ENCODE data around the gene ACBD4.

ACBD4 gene

GRCh38 chr17:45104029-45104428, 31.5 kb upstream of the ACBD4 start:
- no peak for DNase-seq (ENCODE audit: low read depth, low spot score)
- in situ Hi-C loops (cut with HindIII; ENCODE audit: low sequenced_read_pairs), result no loop called here
- TF ChIP-seq CTCF (IDR thresholded peaks at IDR 0.05; ENCODE audit: low read depth, low read length), result no peak

GRCh38 chr17:45104497-45104896, 31.0 kb upstream of the ACBD4 start:
- H3K4me3 ChIP-seq (ENCODE audit: low read depth, low read length), result no peak overlapping the region
- in situ Hi-C loops (cut with HindIII; ENCODE audit: low sequenced_read_pairs), result no loop called here
- TF ChIP-seq CTCF (IDR thresholded peaks at IDR 0.05; ENCODE audit: low read depth, low read length), result no peak
- no peak for DNase-seq (ENCODE audit: low read depth, low spot score)

More at GRCh38 chr17:45104029-45104428, 31.5 kb upstream of the ACBD4 start:
- H3K4me3 ChIP-seq (ENCODE audit: low read depth, low read length), result no peak overlapping the region

GRCh38 chr17:45104907-45105624, 30.4 kb upstream of the ACBD4 start:
- no peak for DNase-seq (ENCODE audit: low read depth, low spot score)
- in situ Hi-C loops (cut with HindIII; ENCODE audit: low sequenced_read_pairs), result no loop called here
- TF ChIP-seq CTCF (IDR thresholded peaks at IDR 0.05; ENCODE audit: low read depth, low read length), result no peak
- no peak overlapping the region for H3K4me3 ChIP-seq (ENCODE audit: low read depth, low read length)

- TF ChIP-seq CTCF (IDR thresholded peaks at IDR 0.05; ENCODE audit: low read depth, low read length), result no peak
- no peak overlapping the region for H3K4me3 ChIP-seq (ENCODE audit: low read depth, low read length)
- in situ Hi-C loops (cut with HindIII; ENCODE audit: low sequenced_read_pairs), result no loop called here
Observed at GRCh38 chr17:45106096-45106495, 29.4 kb upstream of the ACBD4 start.

GRCh38 chr17:45106582-45106981, 28.9 kb upstream of the ACBD4 start:
- no peak overlapping the region for H3K4me3 ChIP-seq (ENCODE audit: low read depth, low read length)
- TF ChIP-seq CTCF (IDR thresholded peaks at IDR 0.05; ENCODE audit: low read depth, low read length), result no peak
- in situ Hi-C loops (cut with HindIII; ENCODE audit: low sequenced_read_pairs), result no loop called here
- DNase-seq (ENCODE audit: low read depth, low spot score), result no peak

More at GRCh38 chr17:45106096-45106495, 29.4 kb upstream of the ACBD4 start:
- no peak for DNase-seq (ENCODE audit: low read depth, low spot score)

- no peak overlapping the region for H3K4me3 ChIP-seq (ENCODE audit: low read depth, low read length)
- in situ Hi-C loops (cut with HindIII; ENCODE audit: low sequenced_read_pairs), result no loop called here
- no peak for DNase-seq (ENCODE audit: low read depth, low spot score)
- no peak for TF ChIP-seq CTCF (IDR thresholded peaks at IDR 0.05; ENCODE audit: low read depth, low read length)
Observed at GRCh38 chr17:45107293-45108010, 28.0 kb upstream of the ACBD4 start.
